IPS-18c (cell line): Measurements from ENCODE around the gene RFNG.

ENCODE experiments used
- H3K4me3 ChIP-seq: 2 replicates; pipeline ENCODE4 v1.7.0; 2013; ENCODE audit warnings: low read depth, mild to moderate bottlenecking, low read length, moderate library complexity; ENCODE audit not compliant: insufficient read depth
- H3K9me3 ChIP-seq: one replicate; pipeline ENCODE4 v1.6.1; 2013; ENCODE audit warnings: mild to moderate bottlenecking, low read length, moderate library complexity; ENCODE audit not compliant: control insufficient read depth, insufficient read depth

The RFNG gene

DNA sequence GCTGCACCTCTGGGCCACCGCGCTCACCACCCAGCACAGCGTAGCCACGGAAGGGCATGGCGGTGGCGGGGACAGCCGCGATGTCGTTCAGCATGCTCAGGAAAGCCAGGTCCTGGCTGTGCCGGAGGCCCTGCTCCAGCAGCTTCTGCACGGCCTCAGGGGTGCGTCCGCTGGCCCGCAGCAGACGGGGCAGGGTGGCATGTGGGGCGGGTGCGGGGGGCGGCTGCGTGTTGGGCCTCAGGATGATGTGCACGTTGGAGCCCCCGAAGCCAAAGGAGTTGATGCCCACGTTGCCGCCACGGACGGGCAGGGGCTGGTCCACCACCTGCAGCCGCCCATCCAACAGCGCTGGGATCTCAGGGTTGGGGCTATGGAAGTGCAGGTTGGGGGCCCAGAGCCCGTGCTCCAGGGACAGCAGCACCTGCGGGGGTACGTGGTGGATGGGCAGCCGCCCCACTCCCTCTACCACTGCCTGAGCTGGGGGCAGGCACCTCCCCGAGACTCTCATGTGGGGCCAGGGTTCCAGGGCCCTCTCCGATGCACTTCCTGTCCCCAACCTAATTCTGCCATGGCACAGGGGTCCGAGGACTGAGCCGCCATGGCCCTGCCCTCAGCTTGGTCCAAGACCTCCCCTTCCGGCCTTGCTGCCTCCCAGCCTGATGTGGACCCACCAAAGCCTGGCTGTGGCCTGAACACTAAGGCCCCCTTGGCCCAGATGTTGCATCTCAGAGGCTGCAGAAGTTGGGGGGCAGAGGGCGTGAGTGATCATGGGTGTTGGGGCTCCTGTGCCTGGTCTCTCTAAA lies 39.9 kb upstream of the RFNG start:
- Histone ChIP-seq H3K4me3 (no peak overlapping the region), H3K9me3 (no peaks in the 10 kb centered on the region)

DNA sequence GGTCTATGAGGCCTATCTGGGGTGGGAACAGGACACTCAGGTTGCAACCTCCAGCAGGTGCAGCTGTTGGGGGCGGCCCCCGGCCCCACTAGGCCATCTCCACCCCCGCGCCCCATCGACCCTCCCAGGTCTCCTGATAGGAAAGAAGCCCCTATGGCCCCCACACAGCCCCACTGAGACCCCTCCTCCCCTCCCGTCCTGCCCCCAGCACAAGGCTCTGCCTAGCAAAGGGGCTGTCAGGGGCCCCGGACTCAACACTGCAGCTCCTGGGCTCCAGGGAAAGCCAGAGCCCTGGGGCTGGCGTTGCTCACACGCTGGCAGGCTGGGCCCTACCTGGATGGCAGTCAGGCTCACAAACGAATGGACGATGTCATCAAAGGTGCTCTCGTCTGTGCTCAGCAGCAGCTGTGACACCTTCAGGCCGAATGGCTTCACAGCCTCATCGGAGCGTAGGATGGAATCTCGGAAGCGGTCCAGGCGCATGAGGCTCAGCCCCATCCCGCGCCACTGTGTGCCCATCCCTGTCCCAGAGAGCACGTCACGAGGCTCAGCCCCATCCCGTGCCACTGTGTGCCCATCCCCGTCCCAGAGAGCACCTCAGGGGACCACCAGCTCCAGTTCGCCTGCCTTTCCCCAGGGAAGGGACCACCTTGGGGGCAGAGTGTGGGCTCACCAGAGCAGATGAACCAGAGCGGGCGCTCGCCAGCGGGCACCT lies 39.1 kb upstream of the RFNG start:
- Histone ChIP-seq H3K9me3 (no peaks in the 10 kb centered on the region), H3K4me3 (no peak overlapping the region)

DNA sequence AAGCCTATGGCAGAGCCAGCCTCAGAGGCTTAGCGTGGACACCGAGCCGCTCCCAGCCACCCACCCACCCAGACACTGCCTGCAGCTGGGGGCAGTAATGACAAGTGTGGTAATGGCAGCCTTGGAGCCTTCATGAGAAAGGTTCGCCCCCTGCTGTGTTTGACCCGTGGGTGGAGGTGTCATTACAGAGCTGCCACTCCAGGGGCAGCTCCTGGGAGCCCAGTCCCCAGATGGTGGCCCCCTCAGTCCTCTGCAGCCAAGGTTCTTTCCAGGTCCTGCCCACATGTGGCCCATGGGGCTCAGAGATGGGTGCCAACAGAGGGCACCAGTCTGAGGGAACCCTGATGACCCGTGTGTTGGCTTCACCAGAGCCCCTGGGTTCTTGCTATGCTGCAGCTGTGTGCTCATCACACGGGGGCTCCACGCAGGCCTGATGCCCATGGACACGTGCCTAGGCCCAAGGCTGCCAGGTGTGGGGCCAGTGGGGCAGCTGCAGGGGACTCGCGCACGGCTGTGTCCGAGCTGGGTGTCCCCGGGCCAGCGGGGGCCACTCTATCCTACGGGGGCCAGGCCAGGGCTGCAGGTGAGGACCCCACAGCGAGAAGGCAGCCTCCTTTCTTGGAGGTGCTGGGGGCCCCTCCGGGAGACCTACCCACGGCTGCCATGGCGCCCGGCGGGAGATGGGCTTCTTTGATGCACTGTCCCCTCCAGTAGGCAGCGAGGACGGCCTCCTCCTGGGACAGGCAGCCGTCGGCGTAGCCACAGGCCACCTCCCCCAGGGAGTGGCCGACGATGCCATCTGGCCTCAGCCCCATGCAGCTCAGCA lies 38.3 kb upstream of the RFNG start:
- H3K9me3 ChIP-seq = no peaks in the 10 kb centered on the region
- no peak overlapping the region for H3K4me3 ChIP-seq

DNA sequence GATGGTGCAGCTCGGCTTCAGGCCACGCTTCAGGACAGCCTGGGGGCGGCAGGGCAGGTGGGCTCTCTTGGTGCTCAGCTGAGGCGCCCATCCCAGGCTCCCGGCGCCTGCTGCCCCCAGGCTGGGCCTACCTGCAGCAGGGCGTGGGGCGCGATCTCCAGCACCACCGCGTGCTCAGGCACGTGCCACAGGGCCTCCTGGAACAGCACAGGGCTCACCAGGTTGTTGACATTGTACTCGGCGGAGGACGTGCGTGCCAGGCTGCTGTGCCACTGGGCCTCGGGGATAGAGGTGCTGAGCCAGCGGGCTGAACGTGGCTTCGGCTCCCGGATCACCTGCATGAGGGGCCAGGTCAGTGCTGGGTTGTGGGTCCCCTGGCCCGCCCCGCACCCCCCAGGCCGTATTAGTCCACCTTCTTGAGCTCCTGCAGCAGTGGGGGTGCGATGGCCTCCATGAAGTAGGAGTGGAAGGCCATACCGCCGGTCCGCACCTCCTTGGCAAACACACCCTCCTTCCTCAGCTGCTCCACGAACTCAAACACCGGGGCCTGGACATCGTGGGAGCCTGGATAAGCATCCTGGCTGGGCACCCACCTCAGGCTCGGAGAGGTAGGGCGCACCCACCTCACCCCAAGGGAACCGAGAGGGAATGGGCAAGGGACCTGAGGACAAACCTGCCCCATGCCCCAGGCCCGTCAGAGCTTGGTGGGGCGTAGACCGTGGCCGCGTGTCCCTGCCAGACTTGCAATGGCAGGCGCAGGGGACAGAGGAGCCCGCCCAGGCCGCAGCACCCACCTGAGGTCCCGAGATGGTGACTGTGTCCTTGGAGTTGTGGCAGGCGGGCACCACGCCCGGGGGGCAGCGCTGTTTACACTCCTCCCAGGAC lies 37.5 kb upstream of the RFNG start:
- no peak overlapping the region for H3K4me3 ChIP-seq
- no peaks in the 10 kb centered on the region for H3K9me3 ChIP-seq

DNA sequence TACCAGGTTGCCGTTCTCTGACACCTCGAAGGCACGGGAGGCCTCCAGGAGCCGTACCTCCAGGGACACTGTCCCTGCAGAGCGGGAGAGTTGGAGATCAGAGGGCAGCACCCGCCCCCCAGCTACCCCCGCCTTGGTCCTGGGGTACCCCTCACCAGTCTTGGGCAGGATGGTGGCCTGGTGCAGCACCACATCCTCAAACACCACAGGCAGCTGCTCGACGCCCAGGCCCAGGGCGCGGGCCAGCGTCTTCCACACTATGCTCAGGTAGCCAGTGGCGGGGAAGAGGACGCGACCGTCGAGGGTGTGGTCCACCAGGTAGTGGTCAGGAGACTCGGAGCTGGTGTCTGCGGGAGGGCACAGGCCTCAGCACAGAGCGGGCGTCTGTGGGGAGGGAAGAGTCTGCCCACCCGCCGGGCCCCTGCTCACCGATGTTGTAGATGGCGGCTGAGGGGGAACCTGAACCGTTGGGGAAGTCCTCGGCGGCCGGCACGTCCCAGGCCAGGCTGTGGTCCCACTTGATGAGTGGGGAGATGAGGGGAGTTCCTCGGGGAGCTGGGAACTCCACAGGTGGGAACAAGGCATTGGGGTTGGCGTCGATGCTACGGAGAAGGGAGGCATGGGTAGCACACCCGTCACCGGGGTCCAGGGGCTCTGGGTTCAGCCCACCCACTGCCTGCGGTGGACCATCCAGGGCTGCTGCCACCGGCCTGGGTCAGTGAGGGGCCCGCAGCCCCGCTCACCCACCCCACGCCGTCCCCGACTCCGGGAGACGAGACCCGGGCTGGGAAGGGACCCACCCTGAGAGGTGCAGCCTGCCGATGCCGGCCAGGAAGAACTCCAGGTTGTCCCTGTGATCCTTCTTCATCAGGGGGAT lies 36.6 kb upstream of the RFNG start:
- Histone ChIP-seq H3K9me3 (no peaks in the 10 kb centered on the region), H3K4me3 (no peak overlapping the region)

DNA sequence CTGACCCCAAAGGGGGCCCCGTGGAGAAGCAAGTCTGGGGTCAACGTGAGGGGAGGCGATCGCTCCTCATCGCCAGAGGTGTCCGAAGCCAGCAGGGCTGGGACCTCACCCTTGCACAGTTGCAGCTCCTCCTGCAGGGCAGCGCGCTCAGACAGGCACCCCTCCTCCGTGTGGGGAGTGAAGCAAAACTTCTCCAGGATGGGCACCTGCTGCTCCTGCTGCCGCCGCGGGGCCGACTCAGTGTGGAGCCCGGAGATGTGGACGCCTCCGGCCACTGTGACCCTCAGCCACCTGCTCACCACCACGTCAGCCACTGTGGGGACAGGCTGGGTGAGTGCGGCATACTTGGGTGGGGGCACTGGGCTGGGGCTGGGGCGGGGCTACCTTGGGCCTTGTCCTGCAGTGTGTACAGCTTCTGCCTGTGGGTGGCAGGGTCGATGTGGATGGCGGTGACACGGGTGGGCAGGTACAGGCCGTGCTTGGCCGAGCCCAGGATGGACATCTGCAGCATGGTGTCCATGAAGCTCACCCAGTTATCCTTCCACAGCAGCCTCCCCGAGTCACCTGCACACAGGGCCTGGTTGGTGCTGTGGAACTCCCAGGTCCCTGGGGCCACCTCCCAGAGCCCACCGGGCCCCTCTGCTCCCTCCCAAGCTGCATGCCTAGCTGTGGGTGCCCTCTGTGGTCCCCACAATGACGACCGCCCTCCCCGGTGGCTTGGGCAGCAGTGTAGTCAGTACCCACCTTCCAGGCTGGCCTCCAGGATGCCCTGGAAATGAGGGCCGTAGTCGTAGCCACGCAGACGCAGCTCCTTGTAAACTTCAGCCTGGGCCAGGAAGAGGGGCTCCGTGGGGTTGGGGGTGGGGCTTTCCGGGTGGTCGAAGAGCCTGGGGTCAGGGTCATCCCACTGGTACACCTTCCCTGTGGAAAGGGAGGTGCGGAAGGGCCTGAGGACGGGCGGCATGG lies 35.6 kb upstream of the RFNG start:
- Histone ChIP-seq H3K4me3 (no peak overlapping the region), H3K9me3 (no peaks in the 10 kb centered on the region)

DNA sequence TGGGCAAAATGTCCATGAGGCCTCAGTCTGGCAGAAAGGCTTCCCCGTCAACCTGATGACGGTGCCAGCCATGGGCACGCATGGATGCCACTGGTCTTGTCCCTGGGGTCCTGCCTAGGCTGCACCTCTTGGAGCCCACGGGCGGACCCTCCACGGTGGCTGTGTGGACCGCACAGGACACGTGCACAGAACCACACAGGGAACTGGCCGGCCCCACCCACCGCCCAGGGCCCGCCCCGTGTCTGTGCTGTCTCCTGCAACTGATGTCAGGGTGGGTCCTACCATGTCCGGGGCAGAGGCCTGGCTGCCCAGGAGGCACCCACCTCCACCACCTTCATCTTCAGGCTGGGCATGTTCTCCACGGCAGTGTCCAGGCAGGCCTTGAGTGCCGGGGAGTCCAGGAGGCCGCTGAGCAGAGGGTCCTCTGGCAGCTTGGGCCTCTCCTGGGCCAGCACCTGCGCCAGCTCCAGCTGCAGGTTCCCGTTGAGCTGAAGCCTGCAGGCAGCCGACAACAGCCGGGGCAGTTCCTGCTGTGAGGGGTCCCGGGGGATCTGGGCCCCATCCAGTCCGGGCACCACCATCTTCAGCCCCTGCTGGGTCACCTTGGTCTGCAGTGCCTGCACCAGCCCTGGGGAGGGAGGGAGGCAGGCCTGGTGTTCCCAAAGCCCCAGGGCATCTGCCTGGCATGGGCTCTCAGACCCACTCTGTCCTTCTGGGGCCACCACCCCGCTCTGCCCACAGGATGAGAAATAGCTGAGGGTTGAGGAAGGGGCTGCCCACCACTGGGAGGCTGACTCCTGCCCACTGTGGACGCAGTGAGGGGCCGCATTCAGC lies 34.5 kb upstream of the RFNG start:
- H3K4me3 ChIP-seq = no peak overlapping the region

DNA sequence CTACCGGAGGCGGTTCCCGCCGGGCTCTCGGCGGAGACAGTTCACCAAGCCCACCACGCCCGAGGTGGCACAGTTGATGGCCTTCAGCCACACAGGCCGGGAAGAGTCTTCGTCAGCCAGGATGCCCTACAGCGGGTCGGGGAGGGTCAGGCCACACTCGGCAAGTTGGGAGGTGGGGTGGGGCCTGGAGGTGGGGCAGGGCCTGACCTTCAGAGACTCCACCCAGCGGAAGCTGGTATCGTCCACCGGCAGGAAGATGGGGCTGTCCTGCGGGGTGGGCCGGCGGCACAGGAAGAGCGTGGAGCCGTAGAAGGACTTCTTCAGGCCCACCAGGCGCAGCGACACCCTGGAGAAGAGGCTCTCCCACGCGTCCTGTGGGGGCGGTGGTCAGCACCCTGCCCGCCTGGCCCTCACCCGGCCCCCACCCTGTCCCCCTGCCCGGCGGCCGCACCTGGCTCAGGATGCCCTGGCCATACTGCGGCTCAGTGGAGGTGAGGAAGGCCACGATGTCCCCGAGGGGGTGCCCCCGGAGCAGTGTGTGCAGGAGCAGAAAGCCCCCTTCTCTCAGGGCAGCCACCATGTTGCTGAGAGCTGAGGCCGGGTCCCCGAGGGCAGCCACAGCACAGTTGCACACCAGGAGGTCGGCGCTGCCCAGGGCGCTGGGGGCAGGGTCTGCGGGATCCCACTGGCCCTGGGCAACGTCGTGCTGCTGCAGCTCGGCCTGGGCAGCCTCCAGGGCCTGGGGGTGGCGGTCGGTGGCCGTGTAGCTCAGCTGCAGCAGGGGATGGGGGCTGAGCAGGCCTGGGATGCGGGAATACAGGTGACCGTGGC lies 33.6 kb upstream of the RFNG start:
- Histone ChIP-seq H3K4me3 (no peak overlapping the region), H3K9me3 (no peaks in the 10 kb centered on the region)

More for the DNA sequence above, 34.5 kb upstream of the RFNG start:
- no peaks in the 10 kb centered on the region for H3K9me3 ChIP-seq

DNA sequence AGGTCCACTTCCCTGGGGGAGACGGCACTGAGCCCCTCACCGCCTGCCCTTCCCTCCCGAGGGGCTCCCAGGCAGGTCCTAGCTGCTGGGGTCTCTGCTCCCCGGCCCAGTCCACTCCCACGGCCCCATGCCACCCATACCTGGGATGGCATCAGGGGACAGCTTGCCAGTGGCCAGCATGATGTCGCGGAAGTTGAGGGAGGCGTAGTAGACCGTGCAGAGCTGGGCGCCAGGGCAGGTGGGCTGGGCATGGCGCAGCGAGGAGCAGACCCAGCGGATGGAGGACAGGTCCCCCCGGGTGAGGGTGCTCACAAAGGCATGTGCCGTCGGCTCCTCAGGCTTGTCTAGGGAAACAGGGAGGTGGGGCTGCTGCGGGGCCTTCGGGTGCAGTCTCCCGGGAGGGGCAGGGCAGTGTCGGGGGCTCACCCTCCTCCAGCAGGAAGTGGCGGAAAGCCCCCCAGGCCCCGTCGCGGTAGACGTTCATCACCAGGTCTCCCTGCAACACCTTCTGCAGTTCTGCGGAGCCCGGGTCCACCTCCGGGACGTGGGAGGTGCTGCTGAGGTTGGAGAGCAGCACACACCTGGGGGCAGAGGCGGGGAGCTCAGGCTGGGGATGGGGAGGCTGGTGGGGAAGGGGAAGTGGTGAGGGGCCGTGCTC lies 32.9 kb upstream of the RFNG start:
- no peak overlapping the region for H3K4me3 ChIP-seq
- no peaks in the 10 kb centered on the region for H3K9me3 ChIP-seq

DNA sequence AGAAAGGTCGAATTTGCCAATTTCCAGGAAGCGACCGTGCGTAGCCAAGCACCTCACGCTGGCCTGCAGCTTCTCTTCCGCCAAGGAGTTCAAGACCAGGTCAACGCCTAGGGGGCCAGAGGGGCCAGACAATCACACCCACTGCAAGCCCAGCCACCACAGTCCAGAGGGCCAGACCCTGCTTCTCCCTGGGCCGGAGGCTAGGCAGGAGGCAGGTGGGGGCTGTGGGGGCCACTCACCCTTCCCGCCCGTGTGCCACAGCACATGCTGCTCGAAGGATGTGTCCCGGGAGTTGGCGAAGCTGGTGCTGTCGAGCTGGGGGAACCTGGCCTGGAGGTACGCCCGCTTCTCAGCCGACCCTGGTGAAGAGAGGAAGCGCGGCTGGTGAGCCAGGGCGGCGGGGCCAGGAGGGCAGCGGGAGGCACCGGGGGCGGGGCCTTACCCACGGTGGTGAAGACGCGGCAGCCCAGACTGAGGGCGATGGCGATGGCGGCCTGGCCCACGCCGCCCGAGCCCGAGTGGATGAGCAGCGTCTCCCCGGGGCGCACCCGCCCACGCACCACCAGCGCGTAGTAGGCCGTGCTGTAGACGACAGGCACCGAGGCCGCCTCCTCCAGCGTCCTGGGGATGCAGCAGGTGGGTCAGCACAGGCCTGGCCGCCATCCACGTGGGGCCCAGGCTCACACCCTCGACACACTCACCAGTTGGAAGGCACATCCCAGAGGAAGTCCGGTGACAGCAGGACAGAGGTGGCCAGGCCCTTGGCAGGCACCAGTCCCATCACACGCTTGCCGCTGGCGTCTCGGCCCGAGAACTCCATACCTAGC lies 32.1 kb upstream of the RFNG start:
- Histone ChIP-seq H3K4me3 (no peak overlapping the region), H3K9me3 (no peaks in the 10 kb centered on the region)

DNA sequence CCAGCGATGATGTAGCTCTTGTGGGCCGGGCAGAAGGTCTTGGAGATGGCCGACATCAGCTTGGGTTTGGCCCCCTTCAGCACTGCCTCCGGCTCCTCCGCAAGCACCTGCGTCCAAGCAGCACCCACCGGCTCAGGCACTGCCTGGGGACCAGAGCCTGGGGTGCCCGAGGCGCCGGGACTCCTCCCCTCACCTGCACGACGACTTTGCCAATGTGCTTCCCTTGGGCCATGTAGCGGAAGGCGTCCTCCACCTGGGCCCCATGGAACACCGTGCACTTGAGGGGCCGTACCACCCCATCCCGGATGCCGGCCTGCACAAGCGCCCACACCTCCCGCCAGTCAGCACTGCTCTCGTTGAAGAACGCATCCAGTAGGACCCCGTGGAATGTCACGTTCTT lies 31.4 kb upstream of the RFNG start:
- H3K4me3 ChIP-seq = no peak overlapping the region

DNA sequence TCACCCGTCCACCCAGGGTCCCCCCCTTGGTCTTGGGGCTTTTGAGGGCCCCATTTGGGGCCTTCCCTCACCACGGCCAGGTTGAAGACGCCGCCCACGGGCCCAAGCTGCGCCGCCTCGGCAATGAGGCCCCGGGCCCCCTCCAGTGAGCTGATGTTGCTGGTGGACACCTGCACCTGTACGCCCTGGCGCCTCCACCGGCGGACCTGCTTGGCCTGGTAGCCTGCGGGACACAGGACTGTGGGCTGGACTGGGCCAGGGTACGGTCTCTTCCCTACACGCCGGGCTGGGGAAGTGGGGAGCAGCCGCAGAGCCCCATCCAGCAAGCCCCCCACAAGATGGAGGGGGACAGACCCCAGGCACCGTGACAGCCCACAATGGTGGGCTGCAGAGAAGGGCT lies 30.8 kb upstream of the RFNG start:
- Histone ChIP-seq H3K9me3 (no peaks in the 10 kb centered on the region), H3K4me3 (no peak overlapping the region; the same call in 1 of the 2 replicates)

More for the DNA sequence above, 31.4 kb upstream of the RFNG start:
- H3K9me3 ChIP-seq = no peaks in the 10 kb centered on the region
